Nephron progenitor cell (in vitro differentiated cells): Measurements from ENCODE around the gene SSTR5.

Experiments used
- DNase-seq: peaks from one replicate; pipeline ENCODE4 v3.0.0; 2021
- H3K27ac Mint-ChIP-seq: 2 replicates; pipeline ENCODE4 v1.8.0; 2021; ENCODE audit warnings: mild to moderate bottlenecking, moderate library complexity, mixed read lengths
- H3K27me3 Mint-ChIP-seq: 2 replicates; pipeline ENCODE4 v1.8.0; 2021; ENCODE audit warnings: mild to moderate bottlenecking, low read depth, mixed read lengths; ENCODE audit not compliant: poor library complexity
- H3K36me3 Mint-ChIP-seq: 2 replicates; pipeline ENCODE4 v1.8.0; 2021; ENCODE audit warnings: low read depth, mixed read lengths
- H3K4me1 Mint-ChIP-seq: 2 replicates; pipeline ENCODE4 v1.8.0; 2021; ENCODE audit warnings: mixed read lengths
- H3K4me3 Mint-ChIP-seq: 2 replicates; pipeline ENCODE4 v1.8.0; 2021; ENCODE audit warnings: mild to moderate bottlenecking, moderate library complexity, mixed read lengths
- H3K9me3 Mint-ChIP-seq: 2 replicates; pipeline ENCODE4 v1.8.0; 2021; ENCODE audit warnings: mild to moderate bottlenecking, moderate library complexity, mixed read lengths
- CTCF ChIP-seq: fragments of 200-600 bp; sonication (generic); IDR thresholded peaks from 2 replicates; pipeline ENCODE4 v1.5.0; 2021; ENCODE audit warnings: antibody characterized with exemption

Gene SSTR5

GRCh38 chr16:1102333-1102700 is 29.8 kb downstream of the SSTR5 start:
- H3K4me3 Mint-ChIP-seq = no peak overlapping the region
- peaks cover 5% of the 10 kb centered on the region for H3K4me1 Mint-ChIP-seq
- no peaks in the 10 kb centered on the region for H3K36me3 Mint-ChIP-seq
- DNase-seq = no peak
- H3K9me3 Mint-ChIP-seq = no peaks in the 10 kb centered on the region
- H3K27me3 Mint-ChIP-seq = peaks cover 3% of the 10 kb centered on the region
- no peak for TF ChIP-seq CTCF
- H3K27ac Mint-ChIP-seq = no peak overlapping the region

- peaks cover 3% of the 10 kb centered on the region for H3K27me3 Mint-ChIP-seq
- no peaks in the 10 kb centered on the region for H3K36me3 Mint-ChIP-seq
- H3K9me3 Mint-ChIP-seq = no peaks in the 10 kb centered on the region
- DNase-seq = peak; percentile 91
- no peak overlapping the region for H3K27ac Mint-ChIP-seq
- peaks cover 5% of the 10 kb centered on the region for H3K4me1 Mint-ChIP-seq
- no peak overlapping the region for H3K4me3 Mint-ChIP-seq
- TF ChIP-seq CTCF = peak; percentile 49
Observed at GRCh38 chr16:1102921-1103635, 30.5 kb downstream of the SSTR5 start.

GRCh38 chr16:1103636-1103980 is 31.1 kb downstream of the SSTR5 start:
- DNase-seq = no peak
- Mint-ChIP-seq H3K36me3 (no peaks in the 10 kb centered on the region), H3K4me1 (peaks cover 10% of the 10 kb centered on the region), H3K9me3 (no peaks in the 10 kb centered on the region), H3K4me3 (peak overlapping the region; percentile 36), H3K27me3 (peaks cover 3% of the 10 kb centered on the region), H3K27ac (no peak overlapping the region)
- TF ChIP-seq CTCF = no peak

GRCh38 chr16:1105888-1106620 is 33.5 kb downstream of the SSTR5 start:
- DNase-seq = peak; percentile 86
- Mint-ChIP-seq H3K9me3 (no peaks in the 10 kb centered on the region), H3K36me3 (no peaks in the 10 kb centered on the region), H3K4me1 (peaks cover 29% of the 10 kb centered on the region), H3K27me3 (peaks cover 14% of the 10 kb centered on the region), H3K4me3 (no peak overlapping the region), H3K27ac (no peak overlapping the region)
- peak; percentile 89 for TF ChIP-seq CTCF

GRCh38 chr16:1106659-1107058 is 34.1 kb downstream of the SSTR5 start:
- no peak for DNase-seq
- Mint-ChIP-seq H3K4me1 (peaks cover 35% of the 10 kb centered on the region), H3K4me3 (no peak overlapping the region), H3K27ac (no peak overlapping the region), H3K9me3 (no peaks in the 10 kb centered on the region), H3K27me3 (peaks cover 17% of the 10 kb centered on the region), H3K36me3 (no peaks in the 10 kb centered on the region)
- no peak for TF ChIP-seq CTCF

GRCh38 chr16:1107141-1107540 is 34.6 kb downstream of the SSTR5 start:
- H3K9me3 Mint-ChIP-seq = no peaks in the 10 kb centered on the region
- H3K4me3 Mint-ChIP-seq = no peak overlapping the region
- H3K4me1 Mint-ChIP-seq = peaks cover 37% of the 10 kb centered on the region
- TF ChIP-seq CTCF = no peak
- no peak for DNase-seq
- no peak overlapping the region for H3K27ac Mint-ChIP-seq
- H3K27me3 Mint-ChIP-seq = peaks cover 17% of the 10 kb centered on the region
- no peaks in the 10 kb centered on the region for H3K36me3 Mint-ChIP-seq
